Endothelial cell of umbilical vein (primary cell): ENCODE measurements around the gene ELF3. TPM values are rescaled to one million over a fixed set of nuclear protein-coding genes. Genes with fewer than 3 reads are reported as not detected.
"Not testable (repeated sequence)": the region's sequence is repeated elsewhere in the genome, so short reads cannot be mapped to it uniquely, and the experiment has no call there.

ENCODE experiments used
- BruUV-seq: library from RNA; stranded (reverse); fragments of 400-500 nt; replicated peaks from 2 replicates; lab custom pipeline; 2021; lab: Mats Ljungman, UMichigan
- CTCF ChIA-PET: fragments of 300-600, 350-600 bp; sonication (Branson Sonifier 250); formaldehyde crosslinking; loops from one replicate; lab custom pipeline; 2021; ENCODE audit warnings: antibody characterized with exemption, inconsistent platforms; lab: Charles Lee
- POLR2A ChIA-PET: fragments of 300-600, 350-600 bp; sonication (Branson Sonifier 250); formaldehyde crosslinking; loops from one replicate; lab custom pipeline; 2021; ENCODE audit warnings: antibody characterized with exemption, inconsistent platforms; lab: Charles Lee
- DNase-seq: peaks from one replicate; pipeline ENCODE4 v3.0.0-alpha.2; 2011; ENCODE audit warnings: low read depth, low spot score
- FAIRE-seq: peaks from 2 replicates; lab custom pipeline; 2011; peaks lifted over from hg19 to GRCh38; lab: Jason Lieb, UNC
- H2AFZ ChIP-seq: 2 replicates; pipeline ENCODE4 v1.6.0; 2012; ENCODE audit warnings: low read depth, low read length, control low read depth, inconsistent platforms
- H3K27ac ChIP-seq: 2 replicates; pipeline ENCODE4 v1.5.1; 2011; ENCODE audit warnings: low read depth, mild to moderate bottlenecking, control low read depth, low read length, moderate library complexity; ENCODE audit not compliant: insufficient read depth
- H3K27me3 ChIP-seq, 2 experiments: 2 replicates each; pipeline versions ENCODE4 v1.6.0 to v1.6.1; 2011; ENCODE audit warnings: low read length in 2 of 2, mixed read lengths in 1 of 2; ENCODE audit not compliant: control insufficient read depth in 2 of 2, insufficient read depth in 2 of 2
- H3K36me3 ChIP-seq, 2 experiments: 2 replicates in 1 of 2; 3 replicates in 1 of 2; pipeline ENCODE4 v1.5.1; 2011; ENCODE audit warnings: low read length in 2 of 2, mild to moderate bottlenecking in 1 of 2, moderate library complexity in 1 of 2; ENCODE audit not compliant: control insufficient read depth in 2 of 2, insufficient read depth in 2 of 2; ENCODE audit errors: extremely low read depth in 1 of 2
- H3K4me1 ChIP-seq: 3 replicates; pipeline ENCODE4 v1.5.1; 2011; ENCODE audit warnings: mild to moderate bottlenecking, low read length; ENCODE audit not compliant: control insufficient read depth, insufficient read depth; ENCODE audit errors: extremely low read depth
- H3K4me2 ChIP-seq: 2 replicates; pipeline ENCODE4 v1.6.1; 2011; ENCODE audit warnings: low read length, control low read depth, mixed read lengths; ENCODE audit not compliant: insufficient read depth
- H3K4me3 ChIP-seq, 3 experiments: fragments of 200-600 bp in 1 of 3; sonication (generic), shearing (Covaris generic) in 1 of 3; replicated peaks in 1 of 3; 2 replicates each; pipeline ENCODE4 v1.5.1; 2011 to 2016; ENCODE audit warnings: control low read depth in 3 of 3, low read length in 3 of 3, mild to moderate bottlenecking in 2 of 3, inconsistent platforms in 1 of 3, low read depth in 1 of 3, moderate library complexity in 1 of 3; ENCODE audit not compliant: insufficient read depth in 1 of 3
- H3K79me2 ChIP-seq: 2 replicates; pipeline ENCODE4 v1.6.0; 2012; ENCODE audit warnings: low read length, inconsistent platforms; ENCODE audit not compliant: control insufficient read depth, insufficient read depth
- H3K9ac ChIP-seq: replicated peaks from 2 replicates; pipeline ENCODE3; 2011; ENCODE audit warnings: low read length, control low read depth; ENCODE audit not compliant: insufficient read depth; ENCODE audit errors: extremely low read depth
- H3K9me1 ChIP-seq: replicated peaks from 3 replicates; pipeline ENCODE4 v1.6.0; 2011; ENCODE audit warnings: mild to moderate bottlenecking, low read length; ENCODE audit not compliant: control insufficient read depth, insufficient read depth; ENCODE audit errors: extremely low read depth
- H3K9me3 ChIP-seq: replicated peaks from 2 replicates; pipeline ENCODE4 v1.5.1; 2012; ENCODE audit warnings: low read length, inconsistent platforms; ENCODE audit not compliant: control insufficient read depth, insufficient read depth
- H4K20me1 ChIP-seq: replicated peaks from 2 replicates; pipeline ENCODE3; 2011; ENCODE audit warnings: mild to moderate bottlenecking, low read length; ENCODE audit not compliant: control insufficient read depth, insufficient read depth; ENCODE audit errors: extremely low read depth
- CTCF ChIP-seq, 2 donors: IDR thresholded peaks; 1 replicate in 1 of 2; 2 replicates in 1 of 2; pipeline ENCODE4 v1.5.1; 2011; ENCODE audit warnings: low read length in 2 of 2, mild to moderate bottlenecking in 2 of 2, moderate library complexity in 2 of 2, control low read depth in 1 of 2, inconsistent platforms in 1 of 2, low read depth in 1 of 2; ENCODE audit not compliant: insufficient read depth in 1 of 2; ENCODE audit errors: extremely low read depth in 1 of 2
- EZH2 ChIP-seq: IDR thresholded peaks from 2 replicates; pipeline ENCODE4 v1.6.1; 2012; ENCODE audit warnings: borderline replicate concordance, low read depth, mild to moderate bottlenecking, moderate library complexity, low read length, inconsistent platforms; ENCODE audit not compliant: severe bottlenecking
- FOS ChIP-seq: IDR thresholded peaks from 2 replicates; pipeline ENCODE4 v1.6.1; 2011; ENCODE audit warnings: mild to moderate bottlenecking, low read length, moderate library complexity, borderline replicate concordance; ENCODE audit not compliant: insufficient read depth
- GATA2 ChIP-seq: IDR thresholded peaks from 2 replicates; pipeline ENCODE4 v1.7.0; 2011; ENCODE audit warnings: low read depth, mild to moderate bottlenecking, moderate library complexity, mixed read lengths, low read length; ENCODE audit not compliant: insufficient read length, insufficient read depth
- JUN ChIP-seq: IDR thresholded peaks from 2 replicates; pipeline ENCODE4 v1.6.1; 2011; ENCODE audit warnings: borderline replicate concordance, low read depth; ENCODE audit not compliant: insufficient read length, insufficient read depth
- MAX ChIP-seq: IDR thresholded peaks from 2 replicates; pipeline ENCODE4 v1.6.1; 2011; ENCODE audit not compliant: insufficient read depth, insufficient read length
- MYC ChIP-seq: IDR thresholded peaks from one replicate; pipeline ENCODE4 v1.6.1; 2011; ENCODE audit warnings: mild to moderate bottlenecking, low read depth, low read length
- POLR2A ChIP-seq: IDR thresholded peaks from 2 replicates; pipeline ENCODE4 v1.6.1; 2012; ENCODE audit warnings: low read depth, mild to moderate bottlenecking, control low read depth, low read length
- POLR2AphosphoS5 ChIP-seq: IDR thresholded peaks from 2 replicates; pipeline ENCODE4 v1.6.1; 2012; ENCODE audit warnings: low read depth, mild to moderate bottlenecking, control low read depth, low read length, moderate library complexity; ENCODE audit not compliant: insufficient read depth
- dilution Hi-C: fragments of 300-500 bp; cut with MboI; formaldehyde crosslinking; loops from one replicate; pipeline ENCODE4 v1.15.0; 2019; ENCODE audit warnings: low sequenced_read_pairs; ENCODE audit not compliant: extremely low pct_ligation_motif_present
- intact Hi-C: fragments of 100-400 bp; cut with micrococcal nuclease; formaldehyde crosslinking; loops from one replicate; pipeline ENCODE4 v1.10.0; 2022
- polyA plus RNA-seq, 4 experiments: library from polyadenylated mRNA; depleted of rRNA in 3 of 4; stranded (reverse) in 3 of 4; unstranded in 1 of 4; fragments of >200 nt; gene quantifications; 2 replicates each; pipeline versions ENCODE4 v1.2.1 to v1.2.3, GENCODE V29; 2011 to 2012; ENCODE audit warnings: missing spikeins in 1 of 4
- total RNA-seq: library from RNA; stranded (reverse); gene quantifications from 2 replicates; pipeline ENCODE4 v1.2.3, GENCODE V29; 2021

ELF3 gene
- total and polyA plus RNA-seq, 2 donors (not counting 3 experiments of a cell fraction or from before 2014, with no cell fraction given): 0.07 to 0.29 TPM

- intact Hi-C loops (no loop called here), dilution Hi-C loops (no loop called here)
- Histone ChIP-seq H4K20me1 (no peaks in the 10 kb centered on the region), H3K27ac (no peak overlapping the region), H3K9ac (no peak overlapping the region), H3K4me3 (no peak overlapping the region), H3K27me3 (peaks cover 0 to 6% of the 10 kb centered on the region in 2 experiments), H3K36me3 (no peaks in the 10 kb centered on the region), H3K9me3 (no peaks in the 10 kb centered on the region), H3K4me2 (no peak overlapping the region), H3K4me1 (peaks cover 8% of the 10 kb centered on the region), H2AFZ (no peak overlapping the region), H3K79me2 (no peaks in the 10 kb centered on the region), H3K9me1 (no peaks in the 10 kb centered on the region)
- no peak for TF ChIP-seq JUN
- TF ChIP-seq CTCF (IDR thresholded peaks at IDR 0.05; ENCODE audit: extremely low read depth in 1 of 2, insufficient read depth in 1 of 2, low read depth in 1 of 2, low read length in 2 of 2): no peak
- TF ChIP-seq FOS: no peak
- no peak for TF ChIP-seq MYC
- no peak for TF ChIP-seq GATA2
- TF ChIP-seq POLR2AphosphoS5: no peak
- no peak for TF ChIP-seq EZH2
- no peak for TF ChIP-seq POLR2A
- TF ChIP-seq MAX: no peak
- DNase-seq: no peak
- ChIA-PET POLR2A (no interaction called here), CTCF (no interaction called here)
- no TSS peak for BruUV-seq
- FAIRE-seq: no peak
Measured at GRCh38 chr1:202063093-202063492, 52.7 kb downstream of the ELF3 start.

- dilution Hi-C loops, H3K4me3 ChIP-seq, H3K27me3 ChIP-seq, H3K27ac ChIP-seq, H3K36me3 ChIP-seq, BruUV-seq, CTCF ChIA-PET, intact Hi-C loops, H3K9ac ChIP-seq, H4K20me1 ChIP-seq, FAIRE-seq, H3K4me1 ChIP-seq, H3K4me2 ChIP-seq, H2AFZ ChIP-seq, H3K9me3 ChIP-seq, H3K9me1 ChIP-seq, POLR2A ChIA-PET, H3K79me2 ChIP-seq, DNase-seq: not testable (repeated sequence)
Measured at GRCh38 chr1:202064889-202065312, 54.5 kb downstream of the ELF3 start.
